HepG2 (cell line): ENCODE data around the gene SP5. TPM values are rescaled to one million over a fixed set of nuclear protein-coding genes. Genes with fewer than 3 reads are reported as not detected.

Experiments used
- CREBL2 ChIP-seq: sonication (generic); formaldehyde crosslinking; IDR thresholded peaks from 2 replicates; pipeline ENCODE4 v1.8.1; 2023; ENCODE audit warnings: missing genetic modification reagents, mild to moderate bottlenecking, borderline replicate concordance
- FOXO1 ChIP-seq: sonication (generic); formaldehyde crosslinking; IDR thresholded peaks from 2 replicates; pipeline ENCODE4 v1.4.0; 2020; ENCODE audit warnings: missing genetic modification reagents
- FOXP4 ChIP-seq: sonication (generic); formaldehyde crosslinking; IDR thresholded peaks from 2 replicates; pipeline ENCODE4 v1.4.0; 2020; ENCODE audit warnings: missing genetic modification reagents
- FUBP1 ChIP-seq: sonication (generic); formaldehyde crosslinking; IDR thresholded peaks from 2 replicates; pipeline ENCODE4 v1.5.1; 2020; ENCODE audit warnings: missing genetic modification reagents, mild to moderate bottlenecking, borderline replicate concordance
- PBX3 ChIP-seq: sonication (generic); formaldehyde crosslinking; IDR thresholded peaks from 2 replicates; pipeline ENCODE4 v1.8.1; 2023; ENCODE audit warnings: missing genetic modification reagents, inconsistent platforms, borderline replicate concordance
- RAD51 ChIP-seq: fragments of 450-650 bp; IDR thresholded peaks from 2 replicates; pipeline ENCODE4 v1.6.1; 2016; ENCODE audit warnings: borderline replicate concordance
- RBM22 ChIP-seq: fragments of 200-400 bp; formaldehyde crosslinking; optimal IDR thresholded peaks from 2 replicates; pipeline ENCODE3; 2017; ENCODE audit warnings: mild to moderate bottlenecking, low read length, moderate library complexity
- SRSF4 ChIP-seq: fragments of 200-400 bp; formaldehyde crosslinking; IDR thresholded peaks from one replicate; pipeline ENCODE4 v1.6.1; 2018; ENCODE audit warnings: mild to moderate bottlenecking, low read depth, low read length, moderate library complexity; ENCODE audit not compliant: poor library complexity, severe bottlenecking
- SUZ12 ChIP-seq: fragments of 150-350 bp; IDR thresholded peaks from 2 replicates; pipeline ENCODE4 v1.6.1; 2014; ENCODE audit warnings: low read depth, low read length
- TCF7L2 ChIP-seq: IDR thresholded peaks from 2 replicates; pipeline ENCODE4 v1.6.1; 2011; ENCODE audit warnings: mild to moderate bottlenecking, low read depth, low read length, moderate library complexity
- TFDP1 ChIP-seq: IDR thresholded peaks from 2 replicates; pipeline ENCODE4 v1.6.1; 2016; ENCODE audit warnings: missing compliant biosample characterization, missing genetic modification reagents, borderline replicate concordance
- THAP8 ChIP-seq: sonication (generic); formaldehyde crosslinking; IDR thresholded peaks from 2 replicates; pipeline ENCODE4 v1.5.1; 2020; ENCODE audit warnings: missing genetic modification reagents, mild to moderate bottlenecking, borderline replicate concordance
- U2AF2 ChIP-seq: fragments of 200-400 bp; formaldehyde crosslinking; IDR thresholded peaks from 2 replicates; pipeline ENCODE4 v1.6.1; 2017; ENCODE audit warnings: low read depth, mild to moderate bottlenecking, low read length
- ZBTB43 ChIP-seq: sonication (generic); formaldehyde crosslinking; conservative IDR thresholded peaks from 2 replicates; pipeline ENCODE4 v1.4.0; 2020; ENCODE audit warnings: missing genetic modification reagents
- ZNF224 ChIP-seq: sonication (generic); formaldehyde crosslinking; IDR thresholded peaks from 2 replicates; pipeline ENCODE4 v1.5.0; 2020; ENCODE audit warnings: mild to moderate bottlenecking, missing genetic modification reagents
- ZNF670 ChIP-seq: sonication (generic); formaldehyde crosslinking; IDR thresholded peaks from 2 replicates; pipeline ENCODE4 v1.8.0; 2022; ENCODE audit warnings: mild to moderate bottlenecking, missing genetic modification reagents, borderline replicate concordance
- ZNF839 ChIP-seq: sonication (generic); formaldehyde crosslinking; IDR thresholded peaks from 2 replicates; pipeline ENCODE4 v1.4.0; 2020; ENCODE audit warnings: missing genetic modification reagents, mild to moderate bottlenecking, borderline replicate concordance
- ZNF850 ChIP-seq: sonication (generic); formaldehyde crosslinking; conservative IDR thresholded peaks from 2 replicates; pipeline ENCODE4 v1.9.0; 2021; ENCODE audit warnings: mild to moderate bottlenecking, missing genetic modification reagents
- ZSCAN9 ChIP-seq: IDR thresholded peaks from 2 replicates; pipeline ENCODE4 v1.6.1; 2016; ENCODE audit warnings: borderline replicate concordance
- polyA plus RNA-seq, 8 experiments: library from polyadenylated mRNA; depleted of rRNA in 3 of 8; stranded (reverse) in 7 of 8; unstranded in 1 of 8; fragments of >200 nt; fragmentation: Illumina TruSeq in 4 of 8; extraction: Trizol in 4 of 8; gene quantifications; 2 replicates each; pipeline versions ENCODE4 v1.2.1 to v1.2.3, GENCODE V29; 2011 to 2016; ENCODE audit warnings: low read depth in 4 of 8, missing spikeins in 1 of 8, mixed read lengths in 1 of 8; ENCODE audit not compliant: insufficient read depth in 1 of 8
- total RNA-seq, 5 experiments: library from RNA; depleted of rRNA; stranded (reverse); fragments of >200 nt; fragmentation: Illumina TruSeq; extraction: Trizol; gene quantifications; 2 replicates each; pipeline ENCODE4 v1.2.3, GENCODE V29; 2016; ENCODE audit warnings: low read depth in 1 of 5

Gene SP5
- total and polyA plus RNA-seq, 2 of the 13 experiments (the other 11 are each of a cell fraction or from before 2014, with no cell fraction given), result 50.8 to 119 TPM

GRCh38 chr2:170711774-170712652 is 3.1 kb upstream of the SP5 start (continued):
- peak; percentile 99 for TF ChIP-seq ZBTB43 (CRISPR knock-in tag)
- TF ChIP-seq TFDP1, result peak; percentile 90; the same call in 1 of the 2 replicates
- peak; percentile 57; the same call in 1 of the 2 replicates for TF ChIP-seq ZSCAN9 (CRISPR knock-in tag)
- TF ChIP-seq FOXO1 (CRISPR knock-in tag), result peak; percentile 79
- TF ChIP-seq ZNF839, result 0 out of 2 replicates have a peak, but pooled peaks have one; percentile 42
- TF ChIP-seq THAP8 (CRISPR knock-in tag), result 0 out of 2 replicates have a peak, but pooled peaks have one; percentile 71
- TF ChIP-seq PBX3, result no peak
- TF ChIP-seq RBM22, result no peak
- no peak for TF ChIP-seq ZNF850 (CRISPR knock-in tag)
- TF ChIP-seq U2AF2, result no peak
- no peak for TF ChIP-seq RAD51
- no peak for TF ChIP-seq CREBL2
- peak; percentile 93; the same call in 1 of the 2 replicates for TF ChIP-seq ZNF670 (CRISPR knock-in tag)
- no peak for TF ChIP-seq FUBP1 (CRISPR knock-in tag)
- peak; percentile 94 for TF ChIP-seq FOXP4 (CRISPR knock-in tag)
- TF ChIP-seq SRSF4, result no peak
- TF ChIP-seq TCF7L2, result peak; percentile 86
- peak; percentile 9; the same call in 1 of the 2 replicates for TF ChIP-seq SUZ12
- TF ChIP-seq ZNF224, result peak; percentile 61; the same call in 1 of the 2 replicates
